ENCODE data around the gene SLMAP.
"Not testable (repeated sequence)": the region's sequence is repeated elsewhere in the genome, so short reads cannot be mapped to it uniquely, and the experiment has no call there.

Gene SLMAP

GRCh38 chr3:57832900-57833313 is 76.8 kb downstream of the SLMAP start:
- no peak for DNase-seq

- no peak for DNase-seq
Measured at GRCh38 chr3:57833763-57834162, 77.7 kb downstream of the SLMAP start.

- DNase-seq = no peak
Measured at GRCh38 chr3:57837686-57838085, 81.6 kb downstream of the SLMAP start.

GRCh38 chr3:57838627-57839026 is 82.5 kb downstream of the SLMAP start:
- no peak for DNase-seq

GRCh38 chr3:57840473-57840872 is 84.4 kb downstream of the SLMAP start:
- no peak for DNase-seq

- DNase-seq = no peak
Measured at GRCh38 chr3:57841818-57842217, 85.7 kb downstream of the SLMAP start.

- DNase-seq = no peak
Measured at GRCh38 chr3:57848177-57848738, 92.1 kb downstream of the SLMAP start.

- DNase-seq = no peak
Measured at GRCh38 chr3:57851304-57851703, 95.2 kb downstream of the SLMAP start.

GRCh38 chr3:57852896-57853295 is 96.8 kb downstream of the SLMAP start:
- no peak for DNase-seq

GRCh38 chr3:57855281-57855680 is 99.2 kb downstream of the SLMAP start:
- DNase-seq = no peak

GRCh38 chr3:57855943-57856342 is 99.8 kb downstream of the SLMAP start:
- DNase-seq = no peak

- no peak for DNase-seq
Measured at GRCh38 chr3:57856675-57857074, 100.6 kb downstream of the SLMAP start.

GRCh38 chr3:57862894-57863293 is 106.8 kb downstream of the SLMAP start:
- DNase-seq = no peak

GRCh38 chr3:57863380-57863779 is 107.3 kb downstream of the SLMAP start:
- no peak for DNase-seq

GRCh38 chr3:57864853-57865252 is 108.7 kb downstream of the SLMAP start:
- no peak for DNase-seq

- DNase-seq = not testable (repeated sequence)
Measured at GRCh38 chr3:57869110-57869509, 113.0 kb downstream of the SLMAP start.

GRCh38 chr3:57872606-57873005 is 116.5 kb downstream of the SLMAP start:
- no peak for DNase-seq

- DNase-seq = no peak
Measured at GRCh38 chr3:57876632-57877031, 120.5 kb downstream of the SLMAP start.

- DNase-seq = no peak
Measured at GRCh38 chr3:57877116-57877515, 121.0 kb downstream of the SLMAP start.

GRCh38 chr3:57884436-57884835 is 128.3 kb downstream of the SLMAP start:
- not testable (repeated sequence) for DNase-seq

- DNase-seq = no peak
Measured at GRCh38 chr3:57889807-57890206, 133.7 kb downstream of the SLMAP start.

- DNase-seq = no peak
Measured at GRCh38 chr3:57890874-57891273, 134.8 kb downstream of the SLMAP start.

- no peak for DNase-seq
Measured at GRCh38 chr3:57892423-57892822, 136.3 kb downstream of the SLMAP start.

- DNase-seq = no peak
Measured at GRCh38 chr3:57893156-57893555, 137.0 kb downstream of the SLMAP start.

- no peak for DNase-seq
Measured at GRCh38 chr3:57893668-57894067, 137.6 kb downstream of the SLMAP start.

- no peak for DNase-seq
Measured at GRCh38 chr3:57896031-57896430, 139.9 kb downstream of the SLMAP start.
